GM12878 (cell line): Measurements from ENCODE around the gene POLDIP3. TPM values are rescaled to one million over a fixed set of nuclear protein-coding genes. Genes with fewer than 3 reads are reported as not detected.

Experiments used
- ATAC-seq: fragments of 200-7000 bp; cut with Tn5 transposase; 3 replicates; pipeline ENCODE4 v1.9.1; 2020; ENCODE audit warnings: mild to moderate bottlenecking, moderate library complexity
- BruUV-seq: library from RNA; stranded (reverse); fragments of 400-500 nt; replicated peaks from 2 replicates; lab custom pipeline; 2021; lab: Mats Ljungman, UMichigan
- CTCF ChIA-PET: fragments of 300-600 bp; sonication (Branson Sonifier 250); formaldehyde crosslinking; extraction: SDS; loops from one replicate; lab custom pipeline; 2021; ENCODE audit warnings: inconsistent platforms; lab: Yijun Ruan, JAX
- POLR2A ChIA-PET: fragments of 350-600 bp; formaldehyde crosslinking; extraction: SDS; loops from one replicate; lab custom pipeline; 2021; ENCODE audit warnings: inconsistent platforms; lab: Charles Lee
- RAD21 ChIA-PET: fragments of 300-600 bp; sonication (Branson Sonifier 250); formaldehyde crosslinking; loops from one replicate; lab custom pipeline; 2023; ENCODE audit warnings: antibody characterized with exemption; ENCODE audit not compliant: unreplicated experiment; lab: Charles Lee
- SMC1A ChIA-PET: fragments of 300-600 bp; sonication (Branson Sonifier 250); formaldehyde crosslinking; loops from one replicate; lab custom pipeline; 2023; ENCODE audit not compliant: unreplicated experiment, uncharacterized antibody; lab: Charles Lee
- DNase-seq: peaks from one replicate; pipeline ENCODE4 v3.0.0-alpha.2; 2011; ENCODE audit warnings: low read depth, low spot score
- FAIRE-seq: peaks from 3 replicates; lab custom pipeline; 2011; peaks lifted over from hg19 to GRCh38; lab: Jason Lieb, UNC
- H2AFZ ChIP-seq: 2 replicates; pipeline ENCODE4 v1.6.0; 2011; ENCODE audit warnings: low read depth, low read length, control low read depth; ENCODE audit not compliant: control insufficient read depth
- H3K27ac ChIP-seq: 2 replicates; pipeline ENCODE4 v1.5.1; 2011; ENCODE audit warnings: control low read depth; ENCODE audit not compliant: control insufficient read depth, insufficient read depth
- H3K27me3 ChIP-seq, 2 experiments: replicated peaks in 1 of 2; 2 replicates each; pipeline versions ENCODE4 v1.6.0 to v1.6.1; 2011; ENCODE audit warnings: low read length in 1 of 2; ENCODE audit not compliant: control insufficient read depth in 2 of 2, insufficient read depth in 2 of 2
- H3K36me3 ChIP-seq, 2 experiments: 2 replicates each; pipeline ENCODE4 v1.5.1; 2011; ENCODE audit warnings: low read length in 1 of 2; ENCODE audit not compliant: control insufficient read depth in 2 of 2, insufficient read depth in 2 of 2
- H3K4me1 ChIP-seq: 2 replicates; pipeline ENCODE4 v1.6.1; 2011; ENCODE audit warnings: mild to moderate bottlenecking, low read length, moderate library complexity, mixed read lengths; ENCODE audit not compliant: control insufficient read depth, insufficient read depth
- H3K4me2 ChIP-seq: 2 replicates; pipeline ENCODE4 v1.6.0; 2011; ENCODE audit warnings: control low read depth; ENCODE audit not compliant: control insufficient read depth, insufficient read depth
- H3K4me3 ChIP-seq: fragments of 200-600 bp; sonication (generic); 2 replicates; pipeline ENCODE4 v1.5.1; 2016
- H3K79me2 ChIP-seq: 2 replicates; pipeline ENCODE4 v1.6.0; 2011; ENCODE audit warnings: low read length; ENCODE audit not compliant: control insufficient read depth, insufficient read depth
- H3K9ac ChIP-seq: 2 replicates; pipeline ENCODE4 v1.8.0; 2011; ENCODE audit warnings: low read length, control low read depth, mixed read lengths; ENCODE audit not compliant: control insufficient read depth, insufficient read depth
- H3K9me3 ChIP-seq: replicated peaks from 3 replicates; pipeline ENCODE4 v1.5.1; 2011; ENCODE audit warnings: mild to moderate bottlenecking, low read length; ENCODE audit not compliant: control insufficient read depth, insufficient read depth
- H4K20me1 ChIP-seq: 2 replicates; pipeline ENCODE4 v1.6.0; 2011; ENCODE audit not compliant: control insufficient read depth, insufficient read depth
- ATF7 ChIP-seq: fragments of 450-650 bp; IDR thresholded peaks from 2 replicates; pipeline ENCODE4 v1.6.1; 2016; ENCODE audit warnings: low read depth, mild to moderate bottlenecking
- BACH1 ChIP-seq: fragments of 450-650 bp; IDR thresholded peaks from 2 replicates; pipeline ENCODE4 v1.6.1; 2017; ENCODE audit warnings: mild to moderate bottlenecking, borderline replicate concordance
- BCL11A ChIP-seq: IDR thresholded peaks from 2 replicates; pipeline ENCODE4 v1.6.1; 2011; ENCODE audit warnings: low read depth, low read length
- CHD2 ChIP-seq: IDR thresholded peaks from 2 replicates; pipeline ENCODE4 v1.6.1; 2011; ENCODE audit warnings: low read depth, low read length, improper control_type of control experiment, borderline replicate concordance
- CHD4 ChIP-seq: fragments of 200-600 bp; sonication (generic); IDR thresholded peaks from 2 replicates; pipeline ENCODE4 v1.6.1; 2016; ENCODE audit warnings: mild to moderate bottlenecking
- ESRRA ChIP-seq: IDR thresholded peaks from 2 replicates; pipeline ENCODE4 v1.6.1; 2012; ENCODE audit warnings: mild to moderate bottlenecking, low read length, improper control_type of control experiment
- HDAC2 ChIP-seq: fragments of 200-600 bp; sonication (generic); IDR thresholded peaks from 2 replicates; pipeline ENCODE4 v1.6.1; 2017
- IRF5 ChIP-seq: fragments of 450-650 bp; IDR thresholded peaks from 2 replicates; pipeline ENCODE4 v1.6.1; 2017; ENCODE audit warnings: borderline replicate concordance
- NR2C2 ChIP-seq: IDR thresholded peaks from 2 replicates; pipeline ENCODE4 v1.6.1; 2011; ENCODE audit warnings: borderline replicate concordance, low read depth; ENCODE audit not compliant: control insufficient read depth, insufficient read length
- PAX8 ChIP-seq: fragments of 450-650 bp; IDR thresholded peaks from 2 replicates; pipeline ENCODE4 v1.6.1; 2017; ENCODE audit warnings: mild to moderate bottlenecking, moderate library complexity
- POLR2AphosphoS2 ChIP-seq: IDR thresholded peaks from 2 replicates; pipeline ENCODE4 v1.6.1; 2011; ENCODE audit warnings: low read depth, mild to moderate bottlenecking, low read length, improper control_type of control experiment, moderate library complexity
- SREBF2 ChIP-seq: IDR thresholded peaks from 2 replicates; pipeline ENCODE4 v1.6.1; 2012; ENCODE audit warnings: mild to moderate bottlenecking, low read length
- TAF1 ChIP-seq: IDR thresholded peaks from 2 replicates; pipeline ENCODE4 v1.6.1; 2011; ENCODE audit warnings: mild to moderate bottlenecking, low read depth, low read length, borderline replicate concordance
- WRNIP1 ChIP-seq: IDR thresholded peaks from 2 replicates; pipeline ENCODE4 v1.6.1; 2011; ENCODE audit warnings: low read depth, low read length, improper control_type of control experiment, borderline replicate concordance
- YY1 ChIP-seq: IDR thresholded peaks from 2 replicates; pipeline ENCODE4 v1.6.1; 2011; ENCODE audit warnings: low read depth, mild to moderate bottlenecking, low read length
- ZNF217 ChIP-seq: fragments of 450-650 bp; IDR thresholded peaks from 2 replicates; pipeline ENCODE4 v1.6.1; 2017; ENCODE audit warnings: antibody characterized with exemption, mild to moderate bottlenecking
- ZNF384 ChIP-seq: IDR thresholded peaks from 2 replicates; pipeline ENCODE4 v1.6.1; 2012; ENCODE audit warnings: low read depth, mild to moderate bottlenecking, low read length, improper control_type of control experiment, borderline replicate concordance
- ZZZ3 ChIP-seq: IDR thresholded peaks from 2 replicates; pipeline ENCODE4 v1.6.1; 2011; ENCODE audit warnings: low read depth; ENCODE audit not compliant: control insufficient read depth, insufficient read length
- WGBS: methylation state at CpG from one replicate; pipeline ENCODE4 v1.1.6; 2016; ENCODE audit warnings: low lambda C conversion rate; ENCODE audit not compliant: insufficient replicate concordance, insufficient coverage; ENCODE audit errors: missing lambda C conversion rate; 5-methylcytosine and 5-hydroxymethylcytosine counted together
- in situ Hi-C: fragments of 300-500 bp; cut with MboI; formaldehyde crosslinking; loops from 9 replicates; pipeline ENCODE4 v1.14.3; 2018; ENCODE audit warnings: mixed read lengths
- intact Hi-C: fragments of 100-400 bp; cut with micrococcal nuclease; formaldehyde crosslinking; loops from one replicate; pipeline ENCODE4 v1.14.2; 2022; ENCODE audit not compliant: unreplicated experiment
- polyA plus RNA-seq, 11 experiments: library from polyadenylated mRNA; depleted of rRNA in 4 of 11; unstranded in 6 of 11; stranded (reverse) in 5 of 11; fragments of >200 nt; fragmentation: Nextera tagmentation in 4 of 11; fragmentation: Illumina TruSeq in 1 of 11; extraction: Ambion mirVana in 4 of 11; extraction: Trizol in 1 of 11; gene quantifications; 1 replicate in 1 of 11; 2 replicates in 10 of 11; pipeline versions ENCODE4 v1.2.1 to v1.2.3, GENCODE V29; 2011 to 2016; ENCODE audit warnings: inconsistent platforms in 2 of 11, missing spikeins in 2 of 11, low read depth in 1 of 11
- total RNA-seq, 4 experiments: library from RNA; depleted of rRNA in 3 of 4; stranded (reverse); fragments of >200 nt in 3 of 4; fragmentation: Illumina TruSeq in 1 of 4; extraction: Trizol in 1 of 4; gene quantifications; 2 replicates each; pipeline versions ENCODE4 v1.2.1 to v1.2.3, GENCODE V29; 2013 to 2021
- TF ChIP-seq, protein P1 (sequence below): IDR thresholded peaks from 2 replicates; pipeline ENCODE4 v1.6.1; 2011; ENCODE audit warnings: borderline replicate concordance, low read depth, mild to moderate bottlenecking, moderate library complexity, mixed read lengths, low read length; ENCODE audit not compliant: insufficient read depth; ENCODE audit errors: extremely low read length
- TF ChIP-seq, protein P2 (sequence below): fragments of 450-650 bp; IDR thresholded peaks from 2 replicates; pipeline ENCODE4 v1.6.1; 2014; ENCODE audit warnings: mild to moderate bottlenecking

POLDIP3 gene
- total and polyA plus RNA-seq, 10 of the 15 experiments (the other 5 are each of a cell fraction or from before 2014, with no cell fraction given): 14.8 to 60.2 (median 49.5) TPM

DNA sequence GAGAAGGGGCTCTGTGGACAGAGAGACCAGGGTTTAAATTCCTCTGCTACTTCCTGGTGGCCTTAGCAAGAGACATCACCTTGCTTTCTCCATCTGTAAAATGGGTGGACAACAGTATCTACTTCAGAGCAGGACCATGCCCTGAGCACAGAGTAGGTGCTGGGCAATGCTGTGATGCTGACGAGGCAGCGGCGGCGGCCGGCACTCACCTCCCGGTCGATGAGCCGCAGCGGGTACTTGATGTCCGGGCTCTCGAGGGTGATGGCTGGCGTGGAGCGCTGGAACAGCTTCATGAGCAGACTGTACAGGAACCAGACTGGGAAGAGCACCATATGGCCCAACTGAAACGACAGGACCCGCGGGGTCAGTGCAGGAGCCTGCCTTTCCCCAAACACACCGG is 21.8 kb upstream of the POLDIP3 start:
- H2AFZ ChIP-seq: no peak overlapping the region
- intact Hi-C loops (no loop called here), in situ Hi-C loops (no loop called here)
- H3K9ac ChIP-seq: no peak overlapping the region
- RAD21 ChIA-PET: no interaction called here
- DNase-seq: no peak
- 95% methylated on average over 17 of the region's 17 CpGs for WGBS
- H3K27ac ChIP-seq: no peak overlapping the region
- H3K9me3 ChIP-seq: no peaks in the 10 kb centered on the region
- FAIRE-seq: no peak
- POLR2A ChIA-PET: no interaction called here
- H4K20me1 ChIP-seq: no peaks in the 10 kb centered on the region; the same call in 1 of the 2 replicates
- peaks cover 7% of the 10 kb centered on the region for H3K79me2 ChIP-seq
- no peak overlapping the region for H3K4me3 ChIP-seq
- BruUV-seq: no TSS peak
- CTCF ChIA-PET: interaction anchor here (0.7 to 1.6 kb wide), 3 partner anchors 15 to 183 kb away, joined by 3 read pairs; no protein-coding TSS in a partner anchor
- no peak for ATAC-seq
- no peaks in the 10 kb centered on the region for H3K27me3 ChIP-seq
- H3K4me2 ChIP-seq: no peak overlapping the region
- no peaks in the 10 kb centered on the region for H3K4me1 ChIP-seq
- SMC1A ChIA-PET: interaction anchor here (1.0 kb wide), 1 partner anchor 11 kb away, joined by 3 read pairs; no protein-coding TSS in a partner anchor
- peaks cover 3 to 14% of the 10 kb centered on the region in 2 experiments; a peak in 3 of 4 replicates for H3K36me3 ChIP-seq
- no peak for TF ChIP-seq CHD4
- no peak for TF ChIP-seq IRF5
- TF ChIP-seq POLR2AphosphoS2: no peak
- TF ChIP-seq YY1: no peak
- no peak for TF ChIP-seq NR2C2
- TF ChIP-seq CHD2: no peak
- TF ChIP-seq PAX8: no peak
- no peak for TF ChIP-seq WRNIP1
- no peak for TF ChIP-seq ZNF384
- TF ChIP-seq, protein P1, sequence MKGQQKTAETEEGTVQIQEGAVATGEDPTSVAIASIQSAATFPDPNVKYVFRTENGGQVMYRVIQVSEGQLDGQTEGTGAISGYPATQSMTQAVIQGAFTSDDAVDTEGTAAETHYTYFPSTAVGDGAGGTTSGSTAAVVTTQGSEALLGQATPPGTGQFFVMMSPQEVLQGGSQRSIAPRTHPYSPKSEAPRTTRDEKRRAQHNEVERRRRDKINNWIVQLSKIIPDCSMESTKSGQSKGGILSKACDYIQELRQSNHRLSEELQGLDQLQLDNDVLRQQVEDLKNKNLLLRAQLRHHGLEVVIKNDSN: no peak
- TF ChIP-seq, protein P2, sequence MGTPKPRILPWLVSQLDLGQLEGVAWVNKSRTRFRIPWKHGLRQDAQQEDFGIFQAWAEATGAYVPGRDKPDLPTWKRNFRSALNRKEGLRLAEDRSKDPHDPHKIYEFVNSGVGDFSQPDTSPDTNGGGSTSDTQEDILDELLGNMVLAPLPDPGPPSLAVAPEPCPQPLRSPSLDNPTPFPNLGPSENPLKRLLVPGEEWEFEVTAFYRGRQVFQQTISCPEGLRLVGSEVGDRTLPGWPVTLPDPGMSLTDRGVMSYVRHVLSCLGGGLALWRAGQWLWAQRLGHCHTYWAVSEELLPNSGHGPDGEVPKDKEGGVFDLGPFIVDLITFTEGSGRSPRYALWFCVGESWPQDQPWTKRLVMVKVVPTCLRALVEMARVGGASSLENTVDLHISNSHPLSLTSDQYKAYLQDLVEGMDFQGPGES: no peak
- no peak for TF ChIP-seq ZZZ3
- TF ChIP-seq ZNF217: no peak
- no peak for TF ChIP-seq SREBF2
- TF ChIP-seq BCL11A: no peak
- no peak for TF ChIP-seq ATF7
- no peak for TF ChIP-seq ESRRA
- no peak for TF ChIP-seq BACH1
- no peak for TF ChIP-seq HDAC2
- no peak for TF ChIP-seq TAF1
- TF ChIP-seq, all 136 proteins: peak for 0
